Ovary (tissue), 3 donors: ENCODE results near the gene GRID2.

Experiments
- EP300 ChIP-seq: sonication (generic); formaldehyde crosslinking; IDR thresholded peaks from one replicate; pipeline ENCODE4 v1.6.1; 2017; ENCODE audit warnings: antibody characterized with exemption
- TF ChIP-seq, protein P1 (sequence below), 3 donors: fragments of 450-650 bp in 2 of 3; fragments of 200-600 bp in 1 of 3; IDR thresholded peaks; one replicate each; pipeline versions ENCODE4 v1.5.1 to v1.8.0; 2016 to 2022; ENCODE audit warnings: antibody characterized with exemption in 3 of 3, mild to moderate bottlenecking in 1 of 3
- donor health status: DM: no; HTN: no; CAD: no.

DNA sequence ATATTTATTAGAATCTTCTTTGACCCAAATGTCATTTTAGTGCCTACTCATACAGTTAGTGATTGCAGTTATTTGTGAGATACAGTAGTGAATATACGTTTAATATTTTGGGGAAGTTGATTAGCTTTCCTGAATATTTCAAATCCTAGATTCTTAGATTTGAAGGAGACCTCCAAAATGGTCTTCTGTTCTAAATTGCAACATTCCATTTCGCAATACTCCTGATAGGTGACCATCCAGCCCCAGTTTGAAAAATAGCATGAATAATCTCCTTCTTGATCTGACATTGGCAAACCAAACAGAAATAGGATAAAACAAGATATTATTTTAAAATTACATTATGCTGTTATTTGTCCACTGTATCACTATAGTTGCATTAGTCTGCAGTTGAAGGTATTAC is 505.6 kb downstream of the GRID2 start:
- TF ChIP-seq, protein P1, sequence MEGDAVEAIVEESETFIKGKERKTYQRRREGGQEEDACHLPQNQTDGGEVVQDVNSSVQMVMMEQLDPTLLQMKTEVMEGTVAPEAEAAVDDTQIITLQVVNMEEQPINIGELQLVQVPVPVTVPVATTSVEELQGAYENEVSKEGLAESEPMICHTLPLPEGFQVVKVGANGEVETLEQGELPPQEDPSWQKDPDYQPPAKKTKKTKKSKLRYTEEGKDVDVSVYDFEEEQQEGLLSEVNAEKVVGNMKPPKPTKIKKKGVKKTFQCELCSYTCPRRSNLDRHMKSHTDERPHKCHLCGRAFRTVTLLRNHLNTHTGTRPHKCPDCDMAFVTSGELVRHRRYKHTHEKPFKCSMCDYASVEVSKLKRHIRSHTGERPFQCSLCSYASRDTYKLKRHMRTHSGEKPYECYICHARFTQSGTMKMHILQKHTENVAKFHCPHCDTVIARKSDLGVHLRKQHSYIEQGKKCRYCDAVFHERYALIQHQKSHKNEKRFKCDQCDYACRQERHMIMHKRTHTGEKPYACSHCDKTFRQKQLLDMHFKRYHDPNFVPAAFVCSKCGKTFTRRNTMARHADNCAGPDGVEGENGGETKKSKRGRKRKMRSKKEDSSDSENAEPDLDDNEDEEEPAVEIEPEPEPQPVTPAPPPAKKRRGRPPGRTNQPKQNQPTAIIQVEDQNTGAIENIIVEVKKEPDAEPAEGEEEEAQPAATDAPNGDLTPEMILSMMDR (IDR thresholded peaks at IDR 0.05): no peak
- TF ChIP-seq EP300: no peak
